Spleen (tissue), 7 donors: ENCODE data around the gene SCYGR1.

Source experiments
- POLR2A ChIP-seq, 3 donors: fragments of 450-650 bp; IDR thresholded peaks; one replicate each; pipeline ENCODE4 v1.5.1; 2017; ENCODE audit warnings: antibody characterized with exemption in 3 of 3, mild to moderate bottlenecking in 1 of 3
- POLR2AphosphoS5 ChIP-seq, 3 donors: sonication (generic); formaldehyde crosslinking; IDR thresholded peaks; one replicate each; pipeline ENCODE4 v1.5.1; 2017; ENCODE audit warnings: antibody characterized with exemption in 3 of 3
- TF ChIP-seq, protein P1 (sequence below), 11 experiments: fragments of 200-600 bp in 7 of 11; fragments of 450-650 bp in 4 of 11; sonication (generic) in 4 of 11; IDR thresholded peaks in 8 of 11; conservative IDR thresholded peaks in 3 of 11; 1 replicate in 7 of 11; 2 replicates in 4 of 11; pipeline versions ENCODE4 v1.4.0 to v1.8.0; 2016 to 2021; ENCODE audit warnings: antibody characterized with exemption in 11 of 11, inconsistent platforms in 4 of 11, mild to moderate bottlenecking in 1 of 11
- donor health status: DM: no; HTN: no; CAD: no; lungs with moderate emphysema.
- donor health status: DM: no; HTN: no; CAD: no.
- donor health status: DM: no; HTN: no; CAD: no.

DNA sequence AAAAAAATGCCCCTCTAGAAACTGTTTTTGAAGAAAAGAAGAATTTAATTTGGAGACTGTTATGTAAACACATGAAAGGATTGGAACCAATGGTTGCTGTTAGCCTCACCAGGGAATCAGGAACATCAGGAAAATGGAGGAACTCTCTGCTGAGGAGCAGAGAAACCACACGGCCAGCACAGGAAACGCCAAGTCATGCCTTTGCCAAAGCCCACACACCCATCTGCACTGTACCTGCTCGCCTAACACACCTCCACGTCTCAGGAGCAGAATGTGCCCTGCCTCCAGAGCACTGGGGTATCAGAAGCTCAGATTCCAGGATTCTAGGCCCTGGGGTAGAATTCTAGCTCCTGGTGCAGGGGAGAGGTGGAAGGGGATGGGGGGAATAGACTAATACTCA lies 9.8 kb upstream of the SCYGR1 start:
- TF ChIP-seq, protein P1, sequence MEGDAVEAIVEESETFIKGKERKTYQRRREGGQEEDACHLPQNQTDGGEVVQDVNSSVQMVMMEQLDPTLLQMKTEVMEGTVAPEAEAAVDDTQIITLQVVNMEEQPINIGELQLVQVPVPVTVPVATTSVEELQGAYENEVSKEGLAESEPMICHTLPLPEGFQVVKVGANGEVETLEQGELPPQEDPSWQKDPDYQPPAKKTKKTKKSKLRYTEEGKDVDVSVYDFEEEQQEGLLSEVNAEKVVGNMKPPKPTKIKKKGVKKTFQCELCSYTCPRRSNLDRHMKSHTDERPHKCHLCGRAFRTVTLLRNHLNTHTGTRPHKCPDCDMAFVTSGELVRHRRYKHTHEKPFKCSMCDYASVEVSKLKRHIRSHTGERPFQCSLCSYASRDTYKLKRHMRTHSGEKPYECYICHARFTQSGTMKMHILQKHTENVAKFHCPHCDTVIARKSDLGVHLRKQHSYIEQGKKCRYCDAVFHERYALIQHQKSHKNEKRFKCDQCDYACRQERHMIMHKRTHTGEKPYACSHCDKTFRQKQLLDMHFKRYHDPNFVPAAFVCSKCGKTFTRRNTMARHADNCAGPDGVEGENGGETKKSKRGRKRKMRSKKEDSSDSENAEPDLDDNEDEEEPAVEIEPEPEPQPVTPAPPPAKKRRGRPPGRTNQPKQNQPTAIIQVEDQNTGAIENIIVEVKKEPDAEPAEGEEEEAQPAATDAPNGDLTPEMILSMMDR (IDR thresholded peaks at IDR 0.05 in 8 of 11, conservative IDR thresholded peaks at IDR 0.05 in 3 of 11), result no peak
- TF ChIP-seq POLR2A (IDR thresholded peaks at IDR 0.05) (no peak), POLR2AphosphoS5 (IDR thresholded peaks at IDR 0.05) (no peak)
